LNCaP clone FGC (cell line): ENCODE data around the gene GMDS.

Experiments
- DNase-seq: peaks from one replicate; pipeline ENCODE4 v3.0.0-alpha.2; 2011; ENCODE audit warnings: low read depth
- H3K4me3 ChIP-seq: 2 replicates; pipeline ENCODE4 v1.5.1; 2011; ENCODE audit warnings: mild to moderate bottlenecking, low read depth, low read length, control low read depth
- TF ChIP-seq, protein P1 (sequence below): IDR thresholded peaks from 2 replicates; pipeline ENCODE4 v1.5.1; 2012; ENCODE audit warnings: mild to moderate bottlenecking; ENCODE audit not compliant: control insufficient read depth, insufficient read depth; ENCODE audit errors: extremely low read depth

The GMDS gene

DNA sequence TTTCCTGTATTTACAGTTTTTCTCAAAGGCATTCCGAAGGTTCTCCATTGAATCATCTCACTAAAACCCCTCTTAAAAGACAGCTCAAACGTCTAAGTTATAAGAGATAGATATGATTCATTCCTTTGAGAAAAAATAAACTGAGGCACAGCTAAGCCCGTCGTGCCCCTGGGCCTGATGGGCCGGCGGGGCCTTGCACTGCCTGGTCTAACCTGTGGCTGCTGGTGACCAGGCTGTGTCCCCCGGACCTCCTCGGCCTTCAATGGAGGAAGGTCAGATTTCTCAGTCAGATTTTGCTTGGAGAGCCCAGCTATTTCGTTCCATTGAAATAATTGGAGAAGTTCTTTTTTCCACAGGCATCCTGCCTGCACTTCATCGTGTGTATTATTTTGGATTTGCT lies 647.0 kb downstream of the GMDS start:
- DNase-seq: no peak
- no peak overlapping the region for H3K4me3 ChIP-seq
- TF ChIP-seq, protein P1, sequence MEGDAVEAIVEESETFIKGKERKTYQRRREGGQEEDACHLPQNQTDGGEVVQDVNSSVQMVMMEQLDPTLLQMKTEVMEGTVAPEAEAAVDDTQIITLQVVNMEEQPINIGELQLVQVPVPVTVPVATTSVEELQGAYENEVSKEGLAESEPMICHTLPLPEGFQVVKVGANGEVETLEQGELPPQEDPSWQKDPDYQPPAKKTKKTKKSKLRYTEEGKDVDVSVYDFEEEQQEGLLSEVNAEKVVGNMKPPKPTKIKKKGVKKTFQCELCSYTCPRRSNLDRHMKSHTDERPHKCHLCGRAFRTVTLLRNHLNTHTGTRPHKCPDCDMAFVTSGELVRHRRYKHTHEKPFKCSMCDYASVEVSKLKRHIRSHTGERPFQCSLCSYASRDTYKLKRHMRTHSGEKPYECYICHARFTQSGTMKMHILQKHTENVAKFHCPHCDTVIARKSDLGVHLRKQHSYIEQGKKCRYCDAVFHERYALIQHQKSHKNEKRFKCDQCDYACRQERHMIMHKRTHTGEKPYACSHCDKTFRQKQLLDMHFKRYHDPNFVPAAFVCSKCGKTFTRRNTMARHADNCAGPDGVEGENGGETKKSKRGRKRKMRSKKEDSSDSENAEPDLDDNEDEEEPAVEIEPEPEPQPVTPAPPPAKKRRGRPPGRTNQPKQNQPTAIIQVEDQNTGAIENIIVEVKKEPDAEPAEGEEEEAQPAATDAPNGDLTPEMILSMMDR: no peak

DNA sequence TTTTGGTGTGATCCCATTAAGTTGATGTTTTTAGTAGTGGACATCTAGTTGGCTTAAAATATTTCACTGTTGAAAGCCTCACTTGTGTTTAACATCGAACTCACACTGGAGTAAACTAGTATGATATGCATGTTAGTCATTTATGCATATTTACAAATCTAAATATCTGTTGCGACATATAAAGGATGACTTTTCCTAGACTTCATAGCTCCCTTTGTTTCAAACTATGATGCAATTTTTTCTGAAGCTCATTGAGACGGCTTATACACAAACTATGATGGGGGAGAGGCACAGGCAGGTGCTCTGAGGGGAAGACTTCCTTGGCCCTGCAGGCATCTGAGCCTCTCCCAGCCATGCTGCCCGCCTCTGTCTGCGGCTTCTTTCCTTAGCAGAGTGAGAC lies 647.5 kb downstream of the GMDS start:
- no peak overlapping the region for H3K4me3 ChIP-seq
- DNase-seq: no peak
- TF ChIP-seq, protein P1: no peak

DNA sequence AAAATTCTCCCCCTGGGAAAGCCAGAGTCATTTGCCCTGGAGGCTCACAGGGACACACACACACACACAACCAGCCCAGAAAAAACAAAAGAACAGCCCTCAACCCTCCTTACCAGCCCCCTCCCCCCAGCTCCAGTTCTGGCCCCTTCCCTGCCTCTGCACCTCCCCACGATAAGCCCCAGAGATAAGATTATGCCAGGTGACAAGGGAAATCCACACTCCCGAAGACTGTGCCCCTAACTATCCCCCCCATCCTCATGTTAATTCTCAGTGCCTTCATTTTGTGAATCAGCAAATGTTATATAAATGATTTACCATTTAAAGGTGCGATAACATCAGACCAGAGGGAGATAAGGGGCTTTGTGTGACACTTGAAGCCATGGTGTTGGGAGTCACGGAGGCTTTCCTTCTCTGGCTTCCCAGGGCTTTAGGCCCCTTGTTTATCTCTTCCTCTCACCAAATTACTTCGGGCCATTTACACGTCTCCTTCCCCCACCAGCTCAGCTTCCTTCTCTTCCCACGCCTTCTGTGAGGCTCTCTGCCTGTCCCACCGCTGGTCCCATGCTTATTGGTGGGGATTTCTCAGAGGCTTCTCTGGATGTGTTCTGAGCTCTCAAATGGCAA lies 648.2 kb downstream of the GMDS start:
- TF ChIP-seq, protein P1: no peak
- no peak for DNase-seq
- no peak overlapping the region for H3K4me3 ChIP-seq

DNA sequence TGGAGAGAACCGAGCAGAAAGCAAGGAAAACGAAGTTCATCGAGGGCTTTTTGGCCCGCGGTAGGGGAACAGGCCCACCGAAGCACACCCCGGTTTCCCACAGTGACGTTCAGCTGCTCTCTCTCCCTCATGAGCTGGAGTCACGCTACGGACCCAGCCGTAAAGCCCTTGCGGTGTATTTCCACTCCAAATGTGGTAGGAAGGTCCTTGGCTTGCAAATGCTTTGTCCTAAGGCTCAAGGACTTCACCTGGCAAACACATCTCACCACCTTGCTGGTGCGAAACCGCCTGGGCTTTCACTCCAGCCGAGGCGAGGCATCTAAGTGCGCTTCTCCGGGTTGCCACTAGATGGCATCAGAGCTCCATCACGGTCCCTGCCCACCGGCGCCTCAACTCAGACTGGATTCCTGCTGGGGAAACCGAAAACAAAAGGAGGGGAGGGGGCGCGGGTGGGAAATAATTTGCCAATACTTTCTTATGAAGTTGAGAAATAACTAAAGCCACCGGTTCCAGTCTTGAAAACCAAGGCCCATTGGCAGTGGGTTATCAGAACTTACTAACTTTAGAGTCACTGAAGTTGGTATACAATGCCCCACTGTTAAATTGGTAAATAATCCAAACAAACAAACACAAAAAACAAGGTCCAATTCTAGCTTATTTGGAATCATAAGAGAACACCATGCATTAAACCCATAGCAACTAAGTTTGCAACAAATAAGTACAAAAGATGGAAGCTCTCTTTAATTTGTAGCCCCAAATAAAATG lies 649.1 kb downstream of the GMDS start:
- TF ChIP-seq, protein P1: peak; percentile 92
- H3K4me3 ChIP-seq: no peak overlapping the region
- no peak for DNase-seq

DNA sequence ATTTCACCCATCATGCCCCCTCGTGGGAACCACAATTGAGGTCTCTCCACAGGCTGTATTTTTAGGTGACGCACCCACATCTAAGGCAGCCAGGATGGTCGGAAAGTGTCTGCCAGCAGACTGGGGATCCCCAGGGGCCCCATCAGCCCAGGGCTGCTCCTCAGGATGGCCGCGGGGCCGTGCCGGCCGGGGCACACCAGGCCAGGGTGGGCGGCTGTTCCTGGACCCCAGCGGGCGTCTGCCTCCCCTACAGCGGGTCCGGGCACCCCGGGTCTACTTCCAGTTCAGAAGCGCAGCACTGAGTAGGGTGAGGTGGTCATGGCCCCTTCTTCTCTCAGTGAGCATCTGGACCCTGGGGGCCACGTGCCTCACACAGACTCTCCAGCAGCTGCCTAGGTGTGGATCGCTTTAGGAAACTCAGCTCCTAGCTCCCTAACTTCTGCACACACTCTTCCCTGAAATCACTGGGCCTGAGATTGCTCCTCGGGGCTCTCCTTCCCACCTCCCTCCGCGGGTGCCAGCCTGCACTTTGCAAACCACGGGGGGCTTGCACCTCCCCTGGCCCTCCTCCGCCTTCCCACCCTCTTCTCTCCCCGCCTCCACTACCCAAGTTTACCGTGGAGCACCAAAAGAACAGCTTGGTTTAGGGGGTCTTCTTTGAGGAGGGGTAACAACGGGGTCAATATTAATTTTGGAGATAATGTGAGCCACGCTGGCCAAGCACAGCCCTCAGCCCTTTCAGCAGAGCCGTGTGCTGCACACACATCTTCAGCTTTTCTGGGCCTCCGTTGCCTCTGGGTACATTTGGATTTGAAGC lies 649.9 kb downstream of the GMDS start:
- H3K4me3 ChIP-seq: no peak overlapping the region
- TF ChIP-seq, protein P1: no peak
- no peak for DNase-seq

DNA sequence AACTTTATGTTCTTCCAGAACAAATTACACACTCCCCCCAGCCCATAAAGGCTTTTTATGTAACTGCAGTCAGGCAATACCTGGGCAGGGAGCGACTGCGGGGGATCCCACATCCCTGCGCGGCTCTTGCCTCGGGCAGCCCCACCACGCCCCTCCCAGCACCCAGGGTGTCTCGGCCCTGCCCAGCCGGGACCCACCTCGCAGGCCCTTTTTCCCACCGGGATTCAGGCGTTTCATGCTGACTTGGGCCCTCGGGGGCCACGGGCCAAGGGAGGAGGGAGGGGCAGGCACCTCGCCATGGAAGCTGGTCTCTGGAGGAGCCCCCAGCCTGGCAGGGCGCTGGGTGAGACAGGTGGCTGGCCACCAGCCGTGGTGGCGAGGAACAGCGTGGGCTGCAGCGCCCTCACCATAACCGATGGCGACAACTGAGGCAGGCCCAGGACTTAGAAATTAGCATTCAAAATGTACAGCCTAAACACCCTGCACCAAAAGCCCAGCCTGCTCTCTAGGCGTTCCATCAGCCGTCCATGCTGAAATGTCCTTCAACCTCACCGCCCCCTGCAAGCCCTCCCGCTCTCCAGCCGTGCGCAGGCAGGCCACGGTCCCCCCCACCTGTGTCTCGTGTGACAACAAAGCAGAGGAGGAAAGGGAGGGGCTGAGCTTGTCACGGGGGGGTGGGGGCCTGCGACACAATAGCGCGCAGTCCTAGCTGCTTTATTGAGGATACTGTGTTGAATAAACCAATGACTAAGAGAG lies 650.8 kb downstream of the GMDS start:
- TF ChIP-seq, protein P1: no peak
- no peak overlapping the region for H3K4me3 ChIP-seq
- no peak for DNase-seq
